IMR-90 (cell line): Measurements from ENCODE around the gene FAM89B. TPM values are rescaled to one million over a fixed set of nuclear protein-coding genes. Genes with fewer than 3 reads are reported as not detected.

Source experiments
- ATAC-seq: fragments of 200-7000 bp; cut with Tn5 transposase; 2 replicates; pipeline ENCODE4 v1.9.1; 2020; ENCODE audit warnings: low read depth, mild to moderate bottlenecking, moderate library complexity
- BruUV-seq: library from RNA; stranded (reverse); fragments of 400-500 nt; replicated peaks from 2 replicates; lab custom pipeline; 2021; lab: Mats Ljungman, UMichigan
- CTCF ChIA-PET: fragments of 300-600 bp; formaldehyde crosslinking; extraction: SDS; loops from one replicate; lab custom pipeline; 2021; ENCODE audit warnings: antibody characterized with exemption; lab: Yijun Ruan, JAX
- POLR2A ChIA-PET: fragments of 300-600 bp; sonication (Branson Sonifier 250); formaldehyde crosslinking; loops from one replicate; lab custom pipeline; 2022; ENCODE audit warnings: antibody characterized with exemption; ENCODE audit not compliant: unreplicated experiment; lab: Charles Lee
- DNase-seq: peaks from one replicate; pipeline ENCODE4 v3.0.0; 2013
- H2AFZ ChIP-seq: replicated peaks from 2 replicates; pipeline ENCODE3; 2013; ENCODE audit warnings: low read length, mild to moderate bottlenecking; ENCODE audit not compliant: poor library complexity
- H2AK5ac ChIP-seq: 2 replicates; pipeline ENCODE4 v1.6.1; 2013; ENCODE audit warnings: low read depth, low read length, inconsistent platforms
- H2AK9ac ChIP-seq: replicated peaks from 2 replicates; pipeline ENCODE3; 2013; ENCODE audit warnings: mild to moderate bottlenecking, low read depth, low read length, moderate library complexity; ENCODE audit not compliant: poor library complexity
- H2BK120ac ChIP-seq: 2 replicates; pipeline ENCODE4 v1.6.1; 2013; ENCODE audit warnings: low read depth, low read length, inconsistent platforms
- H2BK15ac ChIP-seq: 3 replicates; pipeline ENCODE4 v1.6.1; 2013; ENCODE audit warnings: low read depth, low read length, inconsistent platforms
- H2BK20ac ChIP-seq: 2 replicates; pipeline ENCODE4 v1.6.1; 2013; ENCODE audit warnings: low read depth, mild to moderate bottlenecking, inconsistent platforms, low read length, moderate library complexity
- H2BK5ac ChIP-seq: 2 replicates; pipeline ENCODE4 v1.6.1; 2013; ENCODE audit warnings: mild to moderate bottlenecking, low read depth, low read length, inconsistent platforms; ENCODE audit not compliant: poor library complexity, severe bottlenecking
- H3K14ac ChIP-seq: replicated peaks from 2 replicates; pipeline ENCODE4 v1.6.1; 2013; ENCODE audit warnings: low read depth, low read length, inconsistent platforms
- H3K18ac ChIP-seq: 2 replicates; pipeline ENCODE4 v1.6.1; 2013; ENCODE audit warnings: low read depth, low read length, control low read depth
- H3K23ac ChIP-seq: 2 replicates; pipeline ENCODE4 v1.6.1; 2013; ENCODE audit warnings: low read depth, low read length, inconsistent platforms
- H3K27ac ChIP-seq: 2 replicates; pipeline ENCODE4 v1.5.1; 2013; ENCODE audit warnings: mild to moderate bottlenecking, control low read depth, low read length; ENCODE audit not compliant: insufficient read depth
- H3K27me3 ChIP-seq: 2 replicates; pipeline ENCODE4 v1.6.1; 2013; ENCODE audit warnings: low read length; ENCODE audit not compliant: control insufficient read depth, insufficient read depth
- H3K36me3 ChIP-seq: 2 replicates; pipeline ENCODE4 v1.6.1; 2013; ENCODE audit warnings: low read length, mixed read lengths; ENCODE audit not compliant: control insufficient read depth, insufficient read depth
- H3K4ac ChIP-seq: 2 replicates; pipeline ENCODE4 v1.6.1; 2013; ENCODE audit warnings: low read depth, low read length, inconsistent platforms
- H3K4me1 ChIP-seq: 2 replicates; pipeline ENCODE4 v1.6.1; 2013; ENCODE audit warnings: low read length, mixed read lengths; ENCODE audit not compliant: control insufficient read depth, insufficient read depth
- H3K4me2 ChIP-seq: 2 replicates; pipeline ENCODE4 v1.6.1; 2013; ENCODE audit warnings: low read depth, mild to moderate bottlenecking, control low read depth, low read length, moderate library complexity
- H3K4me3 ChIP-seq: 2 replicates; pipeline ENCODE4 v1.5.1; 2013; ENCODE audit warnings: low read depth, mild to moderate bottlenecking, control low read depth, low read length, moderate library complexity; ENCODE audit not compliant: insufficient read depth
- H3K56ac ChIP-seq: 2 replicates; pipeline ENCODE4 v1.6.1; 2013; ENCODE audit warnings: low read length, inconsistent platforms; ENCODE audit not compliant: insufficient read depth; ENCODE audit errors: extremely low read depth
- H3K79me1 ChIP-seq, 2 experiments: 2 replicates each; pipeline ENCODE4 v1.6.1; 2013; ENCODE audit warnings: low read length in 2 of 2, inconsistent platforms in 1 of 2, low read depth in 1 of 2
- H3K9ac ChIP-seq: 2 replicates; pipeline ENCODE4 v1.6.1; 2013; ENCODE audit warnings: low read depth, low read length, control low read depth
- H3K9me1 ChIP-seq: 2 replicates; pipeline ENCODE4 v1.6.1; 2013; ENCODE audit warnings: low read length, inconsistent platforms; ENCODE audit not compliant: insufficient read depth
- H3K9me3 ChIP-seq: 2 replicates; pipeline ENCODE4 v1.6.1; 2013; ENCODE audit warnings: low read length; ENCODE audit not compliant: control insufficient read depth, insufficient read depth
- H4K20me1 ChIP-seq: 2 replicates; pipeline ENCODE4 v1.6.1; 2013; ENCODE audit warnings: low read length, inconsistent platforms; ENCODE audit not compliant: insufficient read depth
- H4K5ac ChIP-seq: 2 replicates; pipeline ENCODE4 v1.6.1; 2013; ENCODE audit warnings: mild to moderate bottlenecking, low read depth, low read length, control low read depth
- H4K8ac ChIP-seq, 2 experiments: 2 replicates each; pipeline ENCODE4 v1.6.1; 2013; ENCODE audit warnings: low read depth in 2 of 2, low read length in 2 of 2, control low read depth in 1 of 2, inconsistent platforms in 1 of 2
- H4K91ac ChIP-seq: 2 replicates; pipeline ENCODE4 v1.6.1; 2013; ENCODE audit warnings: low read depth, low read length, inconsistent platforms; ENCODE audit not compliant: insufficient read depth
- ELK1 ChIP-seq: fragments of 150-350 bp; IDR thresholded peaks from 2 replicates; pipeline ENCODE4 v1.6.1; 2016; ENCODE audit warnings: low read depth, mild to moderate bottlenecking, low read length, moderate library complexity, borderline replicate concordance
- FOS ChIP-seq: fragments of 150-350 bp; IDR thresholded peaks from 2 replicates; pipeline ENCODE4 v1.6.1; 2016; ENCODE audit warnings: low read depth, low read length
- MAFK ChIP-seq: IDR thresholded peaks from 2 replicates; pipeline ENCODE4 v1.6.1; 2012; ENCODE audit warnings: low read depth, low read length, improper control_type of control experiment
- NFE2L2 ChIP-seq: fragments of 150-350 bp; IDR thresholded peaks from 2 replicates; pipeline ENCODE4 v1.6.1; 2016; ENCODE audit warnings: low read depth, mild to moderate bottlenecking, low read length
- POLR2A ChIP-seq: IDR thresholded peaks from 2 replicates; pipeline ENCODE4 v1.6.1; 2012; ENCODE audit warnings: mild to moderate bottlenecking, low read depth, low read length
- RAD21 ChIP-seq: IDR thresholded peaks from 2 replicates; pipeline ENCODE4 v1.6.1; 2012; ENCODE audit warnings: low read length, improper control_type of control experiment
- RCOR1 ChIP-seq: IDR thresholded peaks from 2 replicates; pipeline ENCODE4 v1.6.1; 2012; ENCODE audit warnings: mild to moderate bottlenecking, low read length, improper control_type of control experiment; ENCODE audit not compliant: insufficient replicate concordance
- SMC3 ChIP-seq: fragments of 150-350 bp; IDR thresholded peaks from 2 replicates; pipeline ENCODE4 v1.6.1; 2016; ENCODE audit warnings: low read depth, mild to moderate bottlenecking, antibody characterized with exemption, low read length, moderate library complexity
- USF2 ChIP-seq: fragments of 150-350 bp; IDR thresholded peaks from 2 replicates; pipeline ENCODE4 v1.6.1; 2017; ENCODE audit warnings: mild to moderate bottlenecking, antibody characterized with exemption, low read length, low read depth
- WGBS, 2 experiments: methylation state at CpG; one replicate each; pipeline versions ENCODE4 v1.1.5 to v1.1.7; 2013; ENCODE audit warnings: missing lambda C conversion rate in 2 of 2; ENCODE audit not compliant: insufficient read length in 1 of 2; ENCODE audit errors: extremely low coverage in 2 of 2; 5-methylcytosine and 5-hydroxymethylcytosine counted together
- dilution Hi-C: fragments of 300-500 bp; cut with HindIII; formaldehyde crosslinking; loops from one replicate; pipeline ENCODE4 v1.14.3; 2018; ENCODE audit warnings: low sequenced_read_pairs; ENCODE audit not compliant: unreplicated experiment
- in situ Hi-C: fragments of 300-500 bp; cut with MboI; formaldehyde crosslinking; loops from 3 replicates; pipeline ENCODE4 v1.14.3; 2019; ENCODE audit warnings: low sequenced_read_pairs, inconsistent platforms, mixed read lengths
- intact Hi-C: fragments of 100-400 bp; cut with micrococcal nuclease; formaldehyde crosslinking; loops from 2 replicates; pipeline ENCODE4 v1.10.0; 2022
- polyA plus RNA-seq, 3 experiments: library from polyadenylated mRNA; depleted of rRNA; stranded (reverse); fragments of >200 nt; gene quantifications; 2 replicates each; pipeline ENCODE4 v1.2.3, GENCODE V29; 2012; ENCODE audit warnings: low replicate concordance in 1 of 3
- total RNA-seq: library from RNA; depleted of rRNA; stranded (reverse); fragments of >200 nt; gene quantifications from 2 replicates; pipeline ENCODE4 v1.2.3, GENCODE V29; 2012

Gene FAM89B
- total and polyA plus RNA-seq, 2 of the 4 experiments (the other 2 are of a cell fraction), result 12.0 to 65.5 TPM

- Histone ChIP-seq H4K8ac (no peak overlapping the region), H2BK120ac (no peak overlapping the region), H3K18ac (no peak overlapping the region), H3K14ac (no peak overlapping the region), H3K36me3 (peaks cover 80% of the 10 kb centered on the region), H3K27ac (no peak overlapping the region), H3K4ac (no peak overlapping the region), H3K79me1 (peaks cover 17 to 29% of the 10 kb centered on the region in 2 experiments), H3K4me2 (no peak overlapping the region), H3K4me1 (no peaks in the 10 kb centered on the region), H2AK5ac (no peak overlapping the region), H2AFZ (no peak overlapping the region), H4K91ac (no peak overlapping the region), H4K5ac (no peak overlapping the region), H3K9me3 (no peaks in the 10 kb centered on the region), H2BK5ac (no peak overlapping the region), H2AK9ac (no peak overlapping the region), H2BK20ac (no peak overlapping the region), H3K9ac (no peak overlapping the region), H3K9me1 (no peaks in the 10 kb centered on the region), H3K4me3 (no peak overlapping the region), H3K56ac (no peak overlapping the region), H3K23ac (no peak overlapping the region), H2BK15ac (no peak overlapping the region), H3K27me3 (no peaks in the 10 kb centered on the region), H4K20me1 (peaks cover 12% of the 10 kb centered on the region)
- ATAC-seq (no peak), DNase-seq (no peak)
- in situ Hi-C loops, result no loop called here
- CTCF ChIA-PET, result no interaction called here
- POLR2A ChIA-PET, result interaction anchor here (0.5 kb wide), 1 partner anchor 15 kb away, joined by 8 read pairs; no protein-coding TSS in a partner anchor
- BruUV-seq, result no TSS peak
- whole genome bisulfite sequencing, 2 experiments, result 98% methylated on average over 11 of the region's 16 CpGs; no CpG with 5 or more reads in 1 of the 2 experiments
- dilution Hi-C loops, result no loop called here
- intact Hi-C loops, result no loop called here
- no peak for TF ChIP-seq POLR2A
- TF ChIP-seq USF2, result no peak
- TF ChIP-seq MAFK, result no peak
- TF ChIP-seq RCOR1, result no peak
- no peak for TF ChIP-seq NFE2L2
- no peak for TF ChIP-seq SMC3
- TF ChIP-seq RAD21, result no peak
- TF ChIP-seq FOS, result no peak
- TF ChIP-seq ELK1, result no peak
Measured at GRCh38 chr11:65622011-65622410, 49.7 kb downstream of the FAM89B start.
